Muscle of leg (tissue), 11 donors: Measurements from ENCODE around the gene ABLIM2. TPM values are rescaled to one million over a fixed set of nuclear protein-coding genes. Genes with fewer than 3 reads are reported as not detected.

Experiments used
- DNase-seq: peaks from one replicate; pipeline ENCODE4 v3.0.0; 2013
- H3K27ac ChIP-seq: one replicate; pipeline ENCODE4 v1.5.1; 2013; ENCODE audit warnings: mild to moderate bottlenecking, low read length, control low read depth
- H3K27me3 ChIP-seq: one replicate; pipeline ENCODE4 v1.6.1; 2013; ENCODE audit warnings: low read length; ENCODE audit not compliant: control insufficient read depth, insufficient read depth
- H3K36me3 ChIP-seq: one replicate; pipeline ENCODE4 v1.6.1; 2013; ENCODE audit warnings: low read length; ENCODE audit not compliant: control insufficient read depth, insufficient read depth
- H3K4me1 ChIP-seq: one replicate; pipeline ENCODE4 v1.6.1; 2013; ENCODE audit warnings: low read length; ENCODE audit not compliant: control insufficient read depth, insufficient read depth
- H3K4me3 ChIP-seq: one replicate; pipeline ENCODE4 v1.5.1; 2013; ENCODE audit warnings: low read length, control low read depth
- H3K9me3 ChIP-seq: replicated peaks from 2 replicates; pipeline ENCODE4 v1.6.1; 2013; ENCODE audit warnings: low read depth, low read length; ENCODE audit not compliant: control insufficient read depth
- WGBS: methylation state at CpG from one replicate; pipeline ENCODE4 v1.1.5; 2013; ENCODE audit warnings: missing lambda C conversion rate; ENCODE audit not compliant: insufficient coverage; 5-methylcytosine and 5-hydroxymethylcytosine counted together
- polyA plus RNA-seq, 8 donors: library from polyadenylated mRNA; unstranded; fragments of 120-200 nt; gene quantifications; one replicate each; pipeline versions ENCODE4 v1.2.1 to v1.2.3, GENCODE V29; 2013; ENCODE audit warnings: inconsistent platforms in 1 of 8, low replicate concordance in 1 of 8; ENCODE audit not compliant: insufficient read length in 8 of 8, insufficient read depth in 1 of 8
- total RNA-seq: library from RNA; stranded (reverse); fragments of 120-200 nt; gene quantifications from one replicate; pipeline ENCODE4 v1.2.4, GENCODE V29; 2013

ABLIM2 gene
- total and polyA plus RNA-seq, 9 donors, result 3.1 to 10.5 (median 5.7) TPM

GRCh38 chr4:8152090-8152864 lies 6.3 kb downstream of the ABLIM2 start:
- H3K36me3 ChIP-seq, result no peaks in the 10 kb centered on the region
- DNase-seq, result no peak
- WGBS, result 87% methylated on average over 38 of the region's 39 CpGs
- peaks cover 24% of the 10 kb centered on the region for H3K4me1 ChIP-seq
- H3K4me3 ChIP-seq, result no peak overlapping the region
- no peak overlapping the region for H3K27ac ChIP-seq
- no peaks in the 10 kb centered on the region for H3K9me3 ChIP-seq
- H3K27me3 ChIP-seq, result peaks cover 23% of the 10 kb centered on the region

GRCh38 chr4:8151165-8151650 lies 7.4 kb downstream of the ABLIM2 start:
- Histone ChIP-seq H3K4me3 (no peak overlapping the region), H3K9me3 (no peaks in the 10 kb centered on the region), H3K27ac (no peak overlapping the region), H3K27me3 (peaks cover 12% of the 10 kb centered on the region), H3K4me1 (peaks cover 16% of the 10 kb centered on the region), H3K36me3 (no peaks in the 10 kb centered on the region)
- no peak for DNase-seq
- WGBS, result 76% methylated on average over 15 of the region's 15 CpGs

- no peaks in the 10 kb centered on the region for H3K9me3 ChIP-seq
- H3K27me3 ChIP-seq, result peaks cover 10% of the 10 kb centered on the region
- no peak overlapping the region for H3K4me3 ChIP-seq
- H3K27ac ChIP-seq, result no peak overlapping the region
- 72% methylated on average over 23 of the region's 29 CpGs for WGBS
- H3K4me1 ChIP-seq, result peaks cover 22% of the 10 kb centered on the region
- no peaks in the 10 kb centered on the region for H3K36me3 ChIP-seq
- no peak for DNase-seq
These were observed 8.2 kb downstream of the ABLIM2 start for GRCh38 chr4:8150152-8151090.

- Histone ChIP-seq H3K27ac (no peak overlapping the region), H3K36me3 (no peaks in the 10 kb centered on the region), H3K27me3 (peaks cover 13% of the 10 kb centered on the region), H3K4me3 (no peak overlapping the region), H3K4me1 (peaks cover 28% of the 10 kb centered on the region), H3K9me3 (no peaks in the 10 kb centered on the region)
- 64% methylated on average over 5 of the region's 7 CpGs for WGBS
- no peak for DNase-seq
These were observed 8.9 kb downstream of the ABLIM2 start for GRCh38 chr4:8149664-8150063.

GRCh38 chr4:8148785-8149435 lies 9.7 kb downstream of the ABLIM2 start:
- Histone ChIP-seq H3K27me3 (peaks cover 17% of the 10 kb centered on the region), H3K4me1 (peaks cover 36% of the 10 kb centered on the region), H3K9me3 (no peaks in the 10 kb centered on the region), H3K36me3 (no peaks in the 10 kb centered on the region), H3K27ac (no peak overlapping the region), H3K4me3 (no peak overlapping the region)
- 73% methylated on average over 12 of the region's 14 CpGs for WGBS
- no peak for DNase-seq

- no peak overlapping the region for H3K27ac ChIP-seq
- H3K27me3 ChIP-seq, result peaks cover 18% of the 10 kb centered on the region
- peaks cover 43% of the 10 kb centered on the region for H3K4me1 ChIP-seq
- no peak overlapping the region for H3K4me3 ChIP-seq
- no peaks in the 10 kb centered on the region for H3K9me3 ChIP-seq
- WGBS, result 87% methylated on average over 13 of the region's 13 CpGs
- no peaks in the 10 kb centered on the region for H3K36me3 ChIP-seq
- no peak for DNase-seq
These were observed 10.5 kb downstream of the ABLIM2 start for GRCh38 chr4:8148159-8148558.

GRCh38 chr4:8147231-8147970 lies 11.2 kb downstream of the ABLIM2 start:
- WGBS, result 64% methylated on average over 14 of the region's 19 CpGs
- H3K27ac ChIP-seq, result no peak overlapping the region
- no peaks in the 10 kb centered on the region for H3K9me3 ChIP-seq
- H3K27me3 ChIP-seq, result peaks cover 16% of the 10 kb centered on the region
- H3K4me3 ChIP-seq, result no peak overlapping the region
- no peak for DNase-seq
- H3K36me3 ChIP-seq, result no peaks in the 10 kb centered on the region
- peaks cover 43% of the 10 kb centered on the region for H3K4me1 ChIP-seq

GRCh38 chr4:8146157-8146556 lies 12.5 kb downstream of the ABLIM2 start:
- Histone ChIP-seq H3K27me3 (peaks cover 16% of the 10 kb centered on the region), H3K4me3 (no peak overlapping the region), H3K27ac (peak overlapping the region; percentile 48), H3K9me3 (no peaks in the 10 kb centered on the region), H3K4me1 (peaks cover 52% of the 10 kb centered on the region), H3K36me3 (no peaks in the 10 kb centered on the region)
- DNase-seq, result no peak
- 47% methylated on average over 4 of the region's 9 CpGs for WGBS

GRCh38 chr4:8144359-8144758 lies 14.3 kb downstream of the ABLIM2 start:
- H3K4me1 ChIP-seq, result peaks cover 55% of the 10 kb centered on the region
- WGBS, result 28% methylated on average over 6 of the region's 15 CpGs
- no peak overlapping the region for H3K27ac ChIP-seq
- no peaks in the 10 kb centered on the region for H3K36me3 ChIP-seq
- no peaks in the 10 kb centered on the region for H3K9me3 ChIP-seq
- H3K27me3 ChIP-seq, result peaks cover 12% of the 10 kb centered on the region
- peak; percentile 34 for DNase-seq
- no peak overlapping the region for H3K4me3 ChIP-seq
